HG02763 (cell line): ENCODE measurements around the gene PLIN4.

ENCODE experiments used
- ATAC-seq: cut with Tn5 transposase; IDR thresholded peaks from one replicate; pipeline ENCODE4 v1.9.1; 2021; ENCODE audit warnings: mild to moderate bottlenecking, moderate library complexity; ENCODE audit not compliant: unreplicated experiment

Gene PLIN4

DNA sequence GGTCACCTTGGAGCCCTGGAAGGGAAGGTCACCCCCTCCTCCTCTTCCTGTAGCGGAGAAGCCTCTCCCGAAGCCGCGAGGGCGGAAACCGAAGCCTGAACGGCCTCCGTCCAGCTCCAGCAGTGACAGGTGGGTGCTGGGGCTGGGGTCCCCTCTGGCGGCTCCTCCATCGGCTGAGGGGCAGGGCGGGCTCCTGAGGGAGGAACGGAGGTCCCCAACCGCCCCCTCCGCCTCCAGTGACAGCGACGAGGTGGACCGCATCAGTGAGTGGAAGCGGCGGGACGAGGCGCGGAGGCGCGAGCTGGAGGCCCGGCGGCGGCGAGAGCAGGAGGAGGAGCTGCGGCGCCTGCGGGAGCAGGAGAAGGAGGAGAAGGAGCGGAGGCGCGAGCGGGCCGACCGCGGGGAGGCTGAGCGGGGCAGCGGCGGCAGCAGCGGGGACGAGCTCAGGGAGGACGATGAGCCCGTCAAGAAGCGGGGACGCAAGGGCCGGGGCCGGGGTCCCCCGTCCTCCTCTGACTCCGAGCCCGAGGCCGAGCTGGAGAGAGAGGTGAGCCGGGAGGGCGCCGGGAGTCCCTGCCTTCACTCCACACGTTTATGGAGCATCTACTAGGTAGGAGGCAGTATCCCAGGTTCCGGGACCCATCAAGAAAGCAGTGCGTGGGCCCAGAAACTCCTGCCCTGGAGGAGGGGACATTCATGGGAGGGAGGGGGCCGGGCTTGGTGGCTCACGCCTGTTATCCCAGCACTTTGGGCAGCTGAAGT is 24.2 kb downstream of the PLIN4 start:
- ATAC-seq = no peak

DNA sequence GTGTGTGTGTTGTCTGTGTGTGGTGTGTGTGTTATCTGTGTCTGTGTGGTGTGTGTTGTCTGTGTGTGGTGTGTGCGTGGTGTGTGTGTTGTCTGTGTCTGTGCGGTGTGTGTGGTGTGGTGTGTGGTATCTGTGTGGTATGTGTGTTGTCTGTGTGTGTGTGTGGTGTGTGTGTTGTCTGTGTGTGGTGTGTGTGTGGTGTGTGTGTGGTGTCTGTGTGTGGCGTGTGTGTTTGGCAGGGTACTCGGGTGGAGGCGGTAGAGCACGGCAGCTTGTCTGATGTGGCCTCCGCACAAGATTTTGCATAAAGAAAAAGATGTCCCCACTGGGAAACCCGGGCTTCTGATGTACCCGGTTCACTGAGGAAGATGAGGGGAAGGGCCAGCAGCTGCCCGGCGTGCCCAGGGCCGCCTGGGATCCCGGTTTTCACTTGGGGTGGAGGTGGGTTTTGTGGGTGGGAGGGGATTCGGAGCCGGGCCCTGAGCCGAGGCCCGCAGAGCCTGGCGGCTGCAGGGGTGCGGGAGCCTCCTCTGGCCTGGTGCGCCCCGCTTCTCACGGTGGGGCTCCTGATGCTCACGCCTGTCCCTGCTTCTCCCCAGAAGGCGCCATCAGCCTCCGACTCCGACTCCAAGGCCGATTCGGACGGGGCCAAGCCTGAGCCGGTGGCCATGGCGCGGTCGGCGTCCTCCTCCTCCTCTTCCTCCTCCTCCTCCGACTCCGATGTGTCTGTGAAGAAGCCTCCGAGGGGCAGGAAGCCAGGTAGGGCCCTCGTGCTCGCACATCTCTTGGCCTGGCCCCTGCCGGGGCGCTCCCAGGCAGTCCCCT is 25.0 kb downstream of the PLIN4 start:
- no peak for ATAC-seq

- ATAC-seq = no peak
Measured at GRCh38 chr19:4492337-4493103, 25.8 kb downstream of the PLIN4 start.

DNA sequence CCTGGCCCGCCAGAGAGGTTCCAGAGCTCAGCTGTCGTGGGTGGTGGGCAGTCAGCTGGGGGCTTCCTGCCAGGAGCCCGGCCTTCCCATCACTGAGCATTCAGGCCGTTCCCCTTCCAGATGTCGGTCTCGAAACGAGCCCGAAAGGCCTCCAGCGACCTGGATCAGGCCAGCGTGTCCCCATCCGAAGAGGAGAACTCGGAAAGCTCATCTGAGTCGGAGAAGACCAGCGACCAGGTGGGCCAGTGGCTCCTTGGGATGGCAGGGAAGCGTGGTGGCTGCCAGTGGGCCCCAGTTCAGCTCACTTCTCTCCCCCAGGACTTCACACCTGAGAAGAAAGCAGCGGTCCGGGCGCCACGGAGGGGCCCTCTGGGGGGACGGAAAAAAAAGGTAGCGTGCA is 26.8 kb downstream of the PLIN4 start:
- ATAC-seq = no peak

- no peak for ATAC-seq
Measured at GRCh38 chr19:4488496-4488895, 29.8 kb downstream of the PLIN4 start.

DNA sequence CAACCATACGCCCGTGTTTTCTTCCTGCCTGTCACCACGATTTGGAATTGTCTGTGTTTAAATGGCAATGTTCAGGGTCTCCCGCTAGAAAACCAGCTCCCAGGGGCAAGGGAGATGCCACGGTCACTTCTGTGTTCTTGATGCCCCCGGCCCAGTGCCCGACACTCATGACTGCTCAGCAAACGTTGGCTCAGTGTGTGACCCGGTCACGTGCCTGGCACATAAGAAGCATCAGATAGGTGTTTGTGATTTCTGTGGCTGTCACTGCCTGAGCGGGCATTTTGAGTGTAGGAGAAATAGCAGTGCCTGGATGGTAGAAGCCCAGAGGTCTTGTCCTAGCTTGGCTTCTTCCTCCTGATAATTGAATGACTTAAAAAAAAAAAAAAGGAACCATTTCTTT is 30.7 kb downstream of the PLIN4 start:
- ATAC-seq = no peak

DNA sequence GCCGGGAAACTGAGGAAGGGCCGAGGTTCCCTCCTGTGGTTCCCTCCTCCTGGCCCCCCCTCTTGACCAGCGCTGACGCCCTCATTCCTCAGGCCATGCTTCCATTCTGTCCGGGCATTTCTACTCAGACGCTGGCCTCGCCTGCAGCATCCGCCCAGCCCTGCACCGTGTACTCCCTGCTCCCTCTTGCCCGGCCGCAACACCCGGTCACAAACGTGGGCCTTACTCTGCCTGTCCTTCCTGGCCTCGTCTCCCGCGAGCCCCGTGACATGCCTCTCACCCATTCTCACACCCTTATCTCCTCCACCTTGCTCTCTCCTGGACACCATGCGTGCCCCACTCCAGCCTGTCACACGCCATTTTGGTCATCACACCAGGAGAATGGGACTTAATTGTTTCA is 34.9 kb downstream of the PLIN4 start:
- ATAC-seq = no peak

- no peak for ATAC-seq
Measured at GRCh38 chr19:4482721-4483364, 35.4 kb downstream of the PLIN4 start.

GRCh38 chr19:4477034-4477801 is 41.1 kb downstream of the PLIN4 start:
- no peak for ATAC-seq

GRCh38 chr19:4474514-4475022 is 43.7 kb downstream of the PLIN4 start:
- ATAC-seq = no peak

DNA sequence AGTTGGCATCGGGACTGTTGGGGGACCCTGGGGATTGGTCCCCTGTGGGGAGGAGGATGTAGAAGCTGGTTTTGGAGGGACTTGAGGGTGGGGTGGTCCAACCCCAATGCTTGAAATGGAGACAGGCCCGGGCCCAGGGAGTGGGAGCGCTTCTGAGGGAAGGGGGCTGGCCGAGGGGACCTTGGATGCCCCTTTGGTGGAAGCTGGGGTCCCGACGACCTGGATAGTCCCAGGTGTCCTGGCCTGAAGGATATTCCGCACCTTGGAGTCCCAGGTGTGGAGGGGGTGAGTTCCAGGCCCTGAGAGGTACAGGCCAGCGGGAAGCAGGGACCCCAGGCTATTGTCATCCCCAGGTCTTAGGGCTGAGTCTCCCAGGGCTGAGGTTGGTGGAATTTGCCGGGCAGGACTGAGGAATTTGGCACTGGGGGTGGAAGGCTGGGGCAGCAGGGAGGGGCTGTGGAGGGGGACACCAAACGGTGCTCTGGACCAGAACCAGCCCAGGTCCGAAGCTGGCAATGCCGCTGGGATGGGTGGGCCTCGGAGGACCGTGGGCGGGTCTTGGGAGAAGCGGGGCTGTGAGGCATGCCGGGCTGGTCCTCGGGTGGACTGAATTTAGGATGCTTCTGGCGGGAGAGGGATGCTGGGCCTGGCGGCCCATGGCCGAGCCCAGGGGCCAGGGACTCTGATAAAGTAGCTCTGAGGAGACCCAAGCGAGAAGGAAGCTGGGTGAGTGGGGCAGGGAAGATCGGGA is 44.3 kb downstream of the PLIN4 start:
- no peak for ATAC-seq

DNA sequence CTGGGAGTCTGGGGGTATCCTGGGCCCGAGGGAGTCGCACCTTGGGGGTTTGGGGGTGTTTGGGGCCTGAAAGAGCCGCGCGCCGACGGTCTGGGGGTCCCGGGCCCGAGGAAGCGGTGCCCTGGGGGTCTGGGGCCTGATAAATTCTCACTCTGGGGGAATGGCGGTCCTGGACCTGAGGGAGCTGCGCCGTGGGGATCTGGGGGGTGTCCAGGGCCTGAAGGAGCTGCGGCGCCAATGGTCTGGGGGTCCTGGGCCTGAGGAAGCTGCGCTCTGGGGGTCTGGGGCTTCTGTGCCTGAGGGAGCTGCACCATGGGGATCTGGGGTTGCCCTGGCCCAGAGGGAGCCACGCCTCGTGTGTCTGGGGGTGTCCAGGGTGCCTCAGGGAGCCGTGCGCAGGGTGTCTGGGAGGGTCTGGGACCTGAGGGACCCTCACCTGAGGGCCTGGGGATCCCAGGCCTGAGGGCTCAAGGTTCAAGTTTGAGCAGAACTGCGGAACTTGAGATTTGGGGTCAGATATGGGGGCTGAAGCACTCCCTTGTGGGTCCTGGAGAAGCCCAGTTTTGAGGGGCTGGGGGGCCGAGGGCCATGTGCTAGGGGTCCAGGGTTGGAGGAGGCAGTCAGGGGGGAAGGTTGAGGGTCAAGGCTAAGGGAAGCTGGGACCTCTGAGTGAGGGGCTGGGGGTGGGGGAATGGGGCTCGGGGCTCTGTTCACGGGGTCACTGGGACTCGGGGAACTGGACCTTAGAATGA is 45.1 kb downstream of the PLIN4 start:
- no peak for ATAC-seq

DNA sequence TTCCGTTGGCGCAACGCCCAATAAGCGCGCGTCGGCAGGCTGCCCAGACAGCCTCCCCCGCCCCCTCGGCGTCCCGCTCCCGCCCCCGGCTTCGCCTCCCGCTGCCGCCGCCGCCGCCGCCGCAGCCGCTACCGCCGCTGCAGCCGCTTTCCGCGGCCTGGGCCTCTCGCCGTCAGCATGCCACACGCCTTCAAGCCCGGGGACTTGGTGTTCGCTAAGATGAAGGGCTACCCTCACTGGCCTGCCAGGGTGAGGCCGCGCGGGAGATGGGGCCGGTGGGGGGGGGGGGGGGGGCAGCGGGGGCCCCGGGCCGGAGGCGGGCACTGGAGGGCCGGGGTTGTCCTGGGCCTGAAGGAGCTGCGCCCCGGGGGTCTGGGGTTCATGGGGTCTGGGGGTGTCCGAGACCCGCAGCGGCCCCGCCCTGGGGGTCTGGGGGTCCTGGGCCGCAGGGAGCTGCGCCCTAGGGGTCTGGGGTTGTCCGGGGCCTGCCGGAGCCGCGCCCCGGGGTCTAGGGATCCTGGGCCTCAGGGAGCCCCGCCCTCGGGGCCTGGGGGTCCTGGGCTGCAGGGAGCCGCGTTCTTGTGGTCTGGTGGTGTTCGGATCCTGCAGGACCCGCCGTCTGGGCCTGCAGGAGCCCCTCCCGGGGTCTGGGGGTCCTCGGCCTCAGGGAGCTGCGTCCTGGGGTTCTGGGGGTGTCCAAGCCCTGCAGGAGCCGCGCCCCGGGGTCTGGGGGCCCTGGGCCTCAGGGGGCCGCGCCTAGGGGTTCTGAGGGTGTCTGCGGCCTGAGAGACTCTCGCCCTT is 45.9 kb downstream of the PLIN4 start, which contains the start of gene HDGFL2:
TSS of gene HDGFL2 (plus strand) at position 124 of the 801 bp plus-strand sequence. CDS start at position 178, 54 bp downstream.
- no peak for ATAC-seq

GRCh38 chr19:4471403-4472173 is 46.7 kb downstream of the PLIN4 start:
- ATAC-seq = peak; percentile 86

DNA sequence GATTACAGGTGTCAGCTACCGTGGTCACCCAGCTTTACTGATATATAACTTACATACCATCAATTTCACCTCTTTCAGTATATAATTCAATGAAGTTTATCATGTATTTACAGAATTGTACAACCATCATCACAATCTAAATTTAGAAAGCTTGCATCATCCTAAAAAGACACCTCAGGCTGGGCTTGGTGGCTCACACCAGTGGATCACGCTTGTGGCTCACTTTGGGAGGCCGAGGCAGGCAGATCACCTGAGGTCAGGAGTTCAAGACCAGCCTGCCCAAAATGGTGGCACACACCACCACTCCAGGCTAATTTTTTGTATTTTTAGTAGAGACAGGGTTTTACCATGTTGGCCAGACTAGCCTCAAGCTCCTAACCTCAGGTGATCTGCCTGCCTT is 50.5 kb downstream of the PLIN4 start:
- no peak for ATAC-seq

DNA sequence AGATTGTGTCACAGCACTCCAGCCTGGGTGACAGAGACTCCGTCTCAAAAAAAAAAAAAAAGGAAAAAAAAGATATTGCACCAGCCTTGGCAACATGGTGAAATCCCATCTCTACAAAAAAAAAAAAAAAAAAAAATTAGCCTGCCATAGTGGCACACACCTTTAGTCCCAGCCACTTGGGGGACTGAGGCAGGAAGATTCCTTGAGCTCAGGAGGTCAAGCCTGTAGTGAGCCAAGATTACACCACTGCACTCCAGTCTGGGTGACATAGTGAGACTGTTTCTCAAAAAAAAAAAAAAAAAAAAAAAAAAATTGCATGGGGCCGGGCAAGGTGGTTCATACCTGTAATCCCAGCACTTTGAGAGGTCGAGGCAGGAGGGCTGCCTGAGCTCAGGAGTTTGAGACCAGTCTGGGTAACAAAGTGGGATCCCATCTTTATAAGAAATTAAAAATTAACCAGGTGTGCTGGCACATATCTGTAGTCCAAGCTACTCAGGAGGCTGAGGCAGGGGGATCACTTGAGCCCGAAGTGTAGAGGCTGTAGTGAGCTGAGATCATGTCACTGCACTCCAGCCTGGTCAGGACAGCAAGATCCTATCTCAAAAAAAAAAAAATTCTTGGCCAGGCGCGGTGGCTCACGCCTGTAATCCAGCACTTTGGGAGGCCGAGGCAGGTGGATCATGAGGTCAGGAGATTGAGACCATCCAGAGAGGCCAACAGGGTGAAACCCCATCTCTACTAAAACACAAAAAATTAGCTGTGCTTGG is 53.3 kb downstream of the PLIN4 start:
- ATAC-seq = no peak
